CD4-positive, alpha-beta T cell treated with Interleukin-12 subunit alpha and Interleukin-12 subunit beta, for 1 hour (primary cell): ENCODE measurements around the gene KLHL21.

Experiments used
- DNase-seq: peaks from one replicate; pipeline ENCODE4 v3.0.0-alpha.2; 2020

Gene KLHL21

GRCh38 chr1:6599141-6599975, 3.3 kb downstream of the KLHL21 start:
- peak; percentile 62 for DNase-seq

GRCh38 chr1:6597777-6598131, 4.9 kb downstream of the KLHL21 start:
- DNase-seq, result no peak

GRCh38 chr1:6596886-6597776, 5.5 kb downstream of the KLHL21 start:
- no peak for DNase-seq

DNA sequence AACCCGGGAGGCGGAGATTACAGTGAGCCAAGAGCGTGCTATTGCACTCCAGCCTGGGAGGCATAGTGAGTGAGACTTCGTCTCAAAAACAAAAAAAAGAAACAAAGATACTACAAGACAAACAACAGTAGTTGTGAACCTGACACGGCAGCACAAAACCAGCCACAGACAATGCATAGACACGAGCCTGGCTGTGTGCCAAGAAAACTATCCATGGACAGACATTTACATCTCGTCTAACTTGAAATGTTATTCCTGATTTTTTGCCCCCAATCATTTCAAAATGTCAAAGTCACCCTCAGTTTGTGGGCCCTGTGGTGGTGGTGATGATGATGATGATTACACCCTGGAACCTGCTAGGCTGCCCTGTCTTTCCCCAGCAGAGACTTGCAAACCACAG, 6.3 kb downstream of the KLHL21 start:
- no peak for DNase-seq

DNA sequence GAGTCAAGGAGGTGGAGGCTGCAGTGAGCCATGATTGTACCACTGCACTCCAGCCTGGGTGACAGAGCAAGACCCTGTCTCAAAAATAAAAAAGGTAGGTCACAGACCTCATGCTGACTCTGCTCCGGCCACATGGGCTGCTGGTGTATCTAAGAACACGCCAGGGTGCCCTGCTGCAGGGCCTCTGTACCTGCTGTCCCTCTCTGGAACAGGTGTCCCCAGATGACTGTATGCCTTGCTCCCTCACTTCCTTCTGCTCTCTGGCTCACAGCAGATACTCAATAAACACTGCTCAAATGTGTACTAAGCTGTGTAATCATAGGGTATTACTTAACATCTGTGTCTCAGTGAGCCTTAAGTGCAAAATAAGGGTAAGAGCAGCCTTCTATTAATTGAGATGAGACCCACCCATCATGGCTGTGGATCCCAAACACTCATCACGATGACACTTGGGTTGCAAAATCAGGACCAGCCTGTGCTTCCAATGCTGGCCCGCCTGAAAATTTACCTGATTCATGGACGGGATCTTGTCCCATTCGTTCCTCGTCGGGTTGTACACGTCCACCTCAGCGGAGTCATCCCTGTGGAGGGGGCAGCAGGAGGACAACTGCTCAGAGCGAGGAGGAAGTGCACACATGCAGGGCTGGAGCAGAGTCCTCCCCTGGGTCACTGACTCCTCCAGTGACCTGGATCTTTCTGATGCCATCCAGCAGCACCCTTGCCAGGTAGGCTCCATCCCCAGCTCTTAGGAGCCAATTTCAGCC, 7.5 kb downstream of the KLHL21 start:
- DNase-seq, result no peak

DNA sequence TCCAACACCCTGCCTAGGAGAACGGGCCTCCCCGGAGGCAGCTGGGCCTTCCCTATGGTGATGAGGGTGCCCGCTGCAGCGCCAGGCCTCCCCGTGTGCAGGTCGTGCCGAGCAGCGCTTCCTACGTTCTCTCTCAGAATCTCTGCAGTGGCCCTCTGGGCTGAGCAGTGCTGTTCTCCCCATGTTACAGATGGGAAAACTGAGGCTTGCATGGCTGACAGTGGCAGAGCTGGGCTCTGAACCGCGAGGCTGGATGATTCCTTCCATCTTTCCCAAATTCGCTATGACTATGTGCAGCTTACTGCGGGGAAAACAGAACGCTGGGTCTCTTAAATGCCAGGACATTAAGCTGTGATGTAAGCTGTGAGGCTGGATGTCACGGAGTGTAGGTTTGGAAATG, 8.9 kb downstream of the KLHL21 start:
- no peak for DNase-seq

- DNase-seq, result no peak
Measured at GRCh38 chr1:6592865-6593593, 9.6 kb downstream of the KLHL21 start.

DNA sequence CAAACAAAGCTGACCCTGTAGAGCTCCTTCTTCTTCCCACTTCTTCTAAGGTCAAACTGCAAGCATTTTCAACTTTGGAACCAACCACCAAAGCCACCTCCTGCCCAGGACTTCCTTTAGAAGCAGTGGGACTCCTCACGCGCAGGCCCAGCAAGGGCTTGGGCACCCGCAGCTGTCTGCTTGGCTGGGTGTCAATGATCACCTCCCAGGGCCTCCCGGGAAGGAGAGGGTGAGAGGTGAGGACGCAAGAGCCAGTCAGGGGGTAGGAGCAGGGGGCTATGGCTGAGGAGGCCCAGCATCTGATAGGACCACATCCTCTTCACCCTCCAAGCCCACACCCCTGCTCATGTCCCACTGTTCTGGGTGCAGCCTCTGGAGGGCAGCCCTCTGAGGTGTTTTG, 10.2 kb downstream of the KLHL21 start:
- DNase-seq, result no peak

GRCh38 chr1:6591644-6592043, 11.0 kb downstream of the KLHL21 start:
- DNase-seq, result no peak

GRCh38 chr1:6591222-6591621, 11.4 kb downstream of the KLHL21 start:
- no peak for DNase-seq

GRCh38 chr1:6590046-6590445, 12.6 kb downstream of the KLHL21 start:
- DNase-seq, result no peak

- no peak for DNase-seq
Measured at GRCh38 chr1:6588893-6589520, 13.7 kb downstream of the KLHL21 start.

DNA sequence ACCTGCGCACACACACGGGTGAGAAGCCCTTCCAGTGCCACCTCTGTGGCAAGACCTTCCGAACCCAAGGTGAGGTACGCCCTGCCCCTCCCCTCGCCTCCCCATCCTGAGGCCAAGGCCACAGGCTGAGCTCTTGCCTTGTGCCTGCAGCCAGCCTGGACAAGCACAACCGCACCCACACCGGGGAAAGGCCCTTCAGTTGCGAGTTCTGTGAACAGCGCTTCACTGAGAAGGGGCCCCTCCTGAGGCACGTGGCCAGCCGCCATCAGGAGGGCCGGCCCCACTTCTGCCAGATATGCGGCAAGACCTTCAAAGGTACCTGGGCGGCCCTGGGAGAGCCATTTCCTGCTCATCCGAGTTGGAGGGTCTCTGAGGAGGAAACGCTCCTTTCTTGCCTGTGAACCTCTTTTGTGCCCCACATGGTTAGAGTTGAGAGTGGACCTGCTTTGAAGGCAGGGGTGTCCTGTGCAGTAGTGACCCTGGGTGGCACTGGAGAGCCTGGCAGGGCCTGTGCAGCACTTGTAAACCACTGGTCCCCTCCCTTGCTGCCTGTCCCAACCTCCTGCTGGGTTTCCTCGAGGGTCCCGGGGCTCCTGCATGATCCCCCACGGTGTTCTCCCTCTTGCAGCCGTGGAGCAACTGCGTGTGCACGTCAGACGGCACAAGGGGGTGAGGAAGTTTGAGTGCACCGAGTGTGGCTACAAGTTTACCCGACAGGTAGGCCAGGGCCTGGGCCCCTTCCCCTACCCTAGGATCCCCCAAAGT, 14.4 kb downstream of the KLHL21 start:
- no peak for DNase-seq

DNA sequence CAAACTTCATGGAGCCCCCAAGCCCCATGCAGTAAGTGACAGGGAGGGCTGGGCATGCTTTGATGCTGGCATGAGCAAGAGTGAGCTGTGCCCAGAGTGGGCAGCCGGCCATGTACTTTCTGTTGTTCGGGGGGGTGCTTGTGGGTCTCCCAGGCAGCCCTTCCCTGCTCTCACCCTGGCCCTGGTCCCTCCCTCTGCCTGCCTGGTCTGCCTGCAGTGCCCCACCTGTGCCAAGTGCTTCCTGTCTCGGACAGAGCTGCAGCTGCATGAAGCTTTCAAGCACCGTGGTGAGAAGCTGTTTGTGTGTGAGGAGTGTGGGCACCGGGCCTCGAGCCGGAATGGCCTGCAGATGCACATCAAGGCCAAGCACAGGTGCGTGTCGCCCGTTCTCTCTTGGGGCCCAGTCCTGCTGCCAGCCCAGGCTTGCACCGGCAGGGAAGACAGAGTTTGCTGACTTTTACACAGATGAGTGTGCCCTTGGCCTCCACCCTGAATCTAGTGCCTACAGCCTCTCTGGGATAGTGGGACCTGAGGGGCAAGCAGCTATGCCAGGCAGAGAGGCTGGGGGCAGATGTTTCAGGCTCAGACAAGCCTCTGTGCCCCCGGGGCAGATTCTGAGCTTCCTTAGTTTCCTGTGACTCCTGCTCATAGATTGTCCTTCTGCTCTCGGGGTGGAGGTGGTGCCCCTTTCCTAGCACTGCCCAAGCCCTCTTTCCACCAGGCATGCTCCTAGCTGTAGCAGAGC, 15.2 kb downstream of the KLHL21 start:
- no peak for DNase-seq

- no peak for DNase-seq
Measured at GRCh38 chr1:6586404-6586816, 16.3 kb downstream of the KLHL21 start.

GRCh38 chr1:6585841-6586240, 16.8 kb downstream of the KLHL21 start:
- DNase-seq, result no peak

DNA sequence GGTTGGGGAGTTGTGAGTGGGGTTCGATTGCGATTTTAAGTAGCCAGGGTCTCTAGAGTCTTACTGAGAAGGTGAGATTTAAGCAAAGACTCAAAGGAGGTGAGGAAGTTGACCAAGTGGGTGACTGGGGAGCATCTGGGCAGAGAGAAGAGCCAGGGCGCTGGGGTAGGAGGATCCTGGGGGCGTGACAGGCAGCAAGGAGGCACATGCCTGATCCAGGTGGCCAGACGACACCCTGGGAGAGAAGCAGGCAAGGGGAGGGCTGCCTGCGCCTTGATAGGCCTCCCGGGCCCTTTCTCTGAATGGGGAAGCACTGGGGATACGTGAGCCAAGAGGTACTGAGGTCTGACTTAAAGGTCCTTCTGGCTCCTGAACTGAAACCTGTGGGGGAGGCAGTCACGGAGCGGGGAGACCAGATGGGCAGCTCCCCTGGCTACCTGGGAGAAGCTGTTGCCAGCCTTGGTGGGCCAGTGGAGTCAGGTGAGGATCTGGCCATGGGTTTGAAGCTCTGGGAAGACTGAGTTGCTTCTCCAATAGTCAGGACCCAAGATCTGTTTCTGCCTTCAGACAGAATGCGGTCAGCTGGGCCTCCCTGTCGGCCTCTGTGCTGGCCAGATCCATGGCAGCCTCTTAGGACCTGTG, 17.5 kb downstream of the KLHL21 start:
- no peak for DNase-seq

GRCh38 chr1:6584126-6585080, 18.3 kb downstream of the KLHL21 start:
- DNase-seq, result no peak

DNA sequence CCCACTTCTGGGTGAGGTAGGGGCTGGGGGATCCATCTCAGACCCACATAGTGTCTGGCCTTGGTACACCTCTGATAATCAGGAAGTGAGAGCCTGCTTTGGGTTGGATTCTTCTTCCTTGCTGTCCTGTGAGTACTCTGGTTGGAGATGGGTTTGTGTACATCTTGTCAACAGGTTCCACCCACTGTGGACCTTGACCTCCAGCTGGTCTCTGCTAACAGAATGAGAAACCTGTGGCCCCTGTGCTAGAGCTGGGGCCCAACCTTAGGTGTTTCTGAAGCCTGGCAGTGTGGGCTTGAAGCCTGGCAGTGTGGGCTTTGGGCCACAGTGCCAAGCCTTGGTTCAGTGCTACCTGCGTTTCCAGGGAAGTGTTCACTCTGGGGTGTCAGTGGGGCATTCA, 20.3 kb downstream of the KLHL21 start:
- no peak for DNase-seq
